GM12865 (cell line): Measurements from ENCODE around the gene ELOA2.

Source experiments
- DNase-seq: peaks from one replicate; pipeline ENCODE4 v3.0.0; 2010; ENCODE audit warnings: low read depth
- H3K4me3 ChIP-seq: 2 replicates; pipeline ENCODE4 v1.5.1; 2011; ENCODE audit warnings: mild to moderate bottlenecking, low read depth, low read length, control low read depth
- TF ChIP-seq, protein P1 (sequence below): IDR thresholded peaks from 2 replicates; pipeline ENCODE4 v1.5.1; 2011; ENCODE audit warnings: low read length, control low read depth, low read depth, inconsistent platforms; ENCODE audit not compliant: insufficient read depth; ENCODE audit errors: missing control alignments

Gene ELOA2, protein sequence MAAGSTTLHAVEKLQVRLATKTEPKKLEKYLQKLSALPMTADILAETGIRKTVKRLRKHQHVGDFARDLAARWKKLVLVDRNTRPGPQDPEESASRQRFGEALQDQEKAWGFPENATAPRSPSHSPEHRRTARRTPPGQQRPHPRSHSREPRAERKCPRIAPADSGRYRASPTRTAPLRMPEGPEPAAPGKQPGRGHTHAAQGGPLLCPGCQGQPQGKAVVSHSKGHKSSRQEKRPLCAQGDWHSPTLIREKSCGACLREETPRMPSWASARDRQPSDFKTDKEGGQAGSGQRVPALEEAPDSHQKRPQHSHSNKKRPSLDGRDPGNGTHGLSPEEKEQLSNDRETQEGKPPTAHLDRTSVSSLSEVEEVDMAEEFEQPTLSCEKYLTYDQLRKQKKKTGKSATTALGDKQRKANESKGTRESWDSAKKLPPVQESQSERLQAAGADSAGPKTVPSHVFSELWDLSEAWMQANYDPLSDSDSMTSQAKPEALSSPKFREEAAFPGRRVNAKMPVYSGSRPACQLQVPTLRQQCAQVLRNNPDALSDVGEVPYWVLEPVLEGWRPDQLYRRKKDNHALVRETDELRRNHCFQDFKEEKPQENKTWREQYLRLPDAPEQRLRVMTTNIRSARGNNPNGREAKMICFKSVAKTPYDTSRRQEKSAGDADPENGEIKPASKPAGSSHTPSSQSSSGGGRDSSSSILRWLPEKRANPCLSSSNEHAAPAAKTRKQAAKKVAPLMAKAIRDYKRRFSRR

DNA sequence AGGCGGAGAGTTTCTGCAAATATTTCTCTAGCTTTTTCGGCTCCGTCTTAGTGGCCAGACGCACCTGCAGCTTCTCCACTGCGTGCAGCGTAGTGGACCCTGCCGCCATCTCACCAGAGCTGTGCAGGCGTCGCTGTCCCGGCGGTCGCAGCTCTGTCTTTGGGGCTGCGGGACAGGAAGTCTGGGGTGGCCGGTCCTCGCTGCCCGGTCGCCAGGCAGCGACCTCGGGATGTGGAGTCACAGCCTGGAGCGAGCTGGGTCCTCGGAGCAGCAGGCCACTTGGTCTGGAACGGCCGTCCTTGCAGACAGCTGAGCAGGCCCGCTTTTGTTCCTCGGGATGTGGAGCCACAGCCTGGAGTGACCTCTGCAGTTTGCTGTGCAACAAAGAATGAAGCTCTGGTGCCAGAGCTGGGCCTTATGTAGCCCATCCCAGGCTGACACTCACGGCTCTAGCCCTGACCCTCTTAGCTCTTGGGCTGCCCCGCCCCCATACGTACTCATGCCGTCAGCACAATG is at the start of gene ELOA2:
TSS of gene ELOA2 (minus strand) at position 466 of the 516 bp plus-strand sequence. CDS start at position 109, 357 bp downstream.
- no peak for DNase-seq
- TF ChIP-seq, protein P1, sequence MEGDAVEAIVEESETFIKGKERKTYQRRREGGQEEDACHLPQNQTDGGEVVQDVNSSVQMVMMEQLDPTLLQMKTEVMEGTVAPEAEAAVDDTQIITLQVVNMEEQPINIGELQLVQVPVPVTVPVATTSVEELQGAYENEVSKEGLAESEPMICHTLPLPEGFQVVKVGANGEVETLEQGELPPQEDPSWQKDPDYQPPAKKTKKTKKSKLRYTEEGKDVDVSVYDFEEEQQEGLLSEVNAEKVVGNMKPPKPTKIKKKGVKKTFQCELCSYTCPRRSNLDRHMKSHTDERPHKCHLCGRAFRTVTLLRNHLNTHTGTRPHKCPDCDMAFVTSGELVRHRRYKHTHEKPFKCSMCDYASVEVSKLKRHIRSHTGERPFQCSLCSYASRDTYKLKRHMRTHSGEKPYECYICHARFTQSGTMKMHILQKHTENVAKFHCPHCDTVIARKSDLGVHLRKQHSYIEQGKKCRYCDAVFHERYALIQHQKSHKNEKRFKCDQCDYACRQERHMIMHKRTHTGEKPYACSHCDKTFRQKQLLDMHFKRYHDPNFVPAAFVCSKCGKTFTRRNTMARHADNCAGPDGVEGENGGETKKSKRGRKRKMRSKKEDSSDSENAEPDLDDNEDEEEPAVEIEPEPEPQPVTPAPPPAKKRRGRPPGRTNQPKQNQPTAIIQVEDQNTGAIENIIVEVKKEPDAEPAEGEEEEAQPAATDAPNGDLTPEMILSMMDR, result no peak
- H3K4me3 ChIP-seq, result no peak within 1 kb of the TSS

DNA sequence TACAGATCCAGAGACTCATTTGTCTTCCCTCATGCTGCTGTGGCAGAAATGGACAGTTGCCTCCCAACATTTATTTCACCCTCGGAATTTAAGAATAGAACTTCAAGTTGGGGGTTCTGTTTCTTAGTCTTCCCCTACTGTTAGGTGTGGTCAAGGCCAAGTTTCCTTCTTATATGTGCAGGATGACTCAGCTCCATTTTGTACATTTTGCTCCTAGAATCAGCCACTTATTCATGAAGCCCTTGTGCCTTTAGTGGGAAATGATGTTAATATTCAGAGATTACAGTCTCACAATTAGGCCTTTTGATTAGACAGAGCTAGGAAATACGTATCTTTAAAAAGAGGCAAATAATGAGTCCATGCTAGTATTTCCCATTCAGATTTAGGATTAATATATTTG is 46.2 kb upstream of the ELOA2 start:
- H3K4me3 ChIP-seq, result no peak overlapping the region
- no peak for DNase-seq
- TF ChIP-seq, protein P1, result no peak

DNA sequence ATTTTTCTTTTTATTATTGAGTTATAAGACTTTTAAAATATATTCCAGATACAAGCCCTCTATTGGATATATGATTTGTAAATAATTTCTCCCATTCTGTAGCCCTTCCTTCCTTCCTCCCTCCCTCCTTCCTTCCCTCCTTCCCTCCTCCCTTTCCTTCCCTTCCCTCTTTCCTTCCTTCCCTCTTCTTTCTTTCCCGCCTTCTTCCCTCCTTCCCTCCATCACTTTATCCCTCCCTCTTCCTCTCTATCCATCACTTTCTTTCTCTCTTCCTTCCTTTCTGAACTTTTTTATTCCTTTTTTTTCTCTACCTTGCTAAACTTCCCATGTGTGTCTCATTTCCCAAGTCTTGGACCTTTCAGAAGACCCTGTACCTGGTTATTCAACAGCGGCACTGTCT is 45.5 kb upstream of the ELOA2 start:
- TF ChIP-seq, protein P1, result no peak
- no peak overlapping the region for H3K4me3 ChIP-seq
- no peak for DNase-seq

DNA sequence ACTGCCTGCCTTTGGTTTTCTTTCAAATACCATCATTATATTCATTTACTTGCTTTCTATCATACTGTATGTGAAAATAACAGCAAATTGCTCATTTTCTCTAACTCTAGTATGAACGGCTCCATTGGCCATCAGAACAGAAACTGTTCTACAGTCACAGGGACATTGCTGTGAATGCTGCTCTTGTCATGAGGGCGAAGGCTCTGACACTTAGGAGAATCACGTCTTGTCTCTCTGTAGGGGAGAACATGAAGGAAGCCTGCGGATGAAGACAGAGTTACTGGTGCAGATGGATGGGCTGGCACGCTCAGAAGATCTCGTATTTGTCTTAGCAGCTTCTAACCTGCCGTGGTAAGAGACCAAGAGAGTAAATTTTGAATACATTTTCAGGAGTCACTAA is 41.7 kb upstream of the ELOA2 start:
- DNase-seq, result no peak
- TF ChIP-seq, protein P1, result no peak
- no peak overlapping the region for H3K4me3 ChIP-seq

DNA sequence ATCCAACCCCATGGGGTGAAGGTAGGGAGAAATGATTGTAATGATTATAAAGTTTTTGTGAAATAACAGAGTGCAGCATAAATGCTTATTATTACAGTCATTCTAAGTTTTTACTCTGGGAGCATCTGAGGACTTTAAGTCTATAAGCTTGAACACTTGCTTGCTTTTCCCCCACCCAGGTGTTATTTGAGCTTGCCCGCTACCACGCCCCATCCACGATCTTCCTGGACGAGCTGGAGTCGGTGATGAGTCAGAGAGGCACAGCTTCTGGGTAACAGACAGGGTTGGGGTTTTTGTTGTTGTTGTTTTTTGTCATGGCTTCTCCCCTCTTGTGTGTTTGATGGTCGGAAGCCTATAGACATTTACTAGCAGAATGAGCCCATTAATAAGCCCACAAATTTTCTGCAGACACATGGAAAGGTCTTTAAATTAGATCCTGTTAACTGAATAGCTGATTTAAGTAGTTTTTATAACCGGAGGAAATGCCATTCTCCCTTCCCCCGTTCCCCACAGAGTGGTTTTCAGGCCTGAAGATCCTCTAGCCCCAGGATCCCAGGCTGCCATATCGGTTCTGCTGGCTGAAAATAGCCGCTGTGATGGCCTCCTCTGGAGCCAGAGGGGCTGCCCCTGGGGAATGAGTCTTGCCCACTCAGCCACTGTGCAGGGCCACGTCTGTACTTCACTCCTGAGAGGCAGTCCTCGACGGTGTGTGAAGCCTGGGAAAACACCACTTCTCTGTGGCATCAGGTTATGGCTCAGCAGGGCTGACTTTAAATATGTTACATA is 39.9 kb upstream of the ELOA2 start:
- no peak for DNase-seq
- H3K4me3 ChIP-seq, result no peak overlapping the region
- TF ChIP-seq, protein P1, result no peak

DNA sequence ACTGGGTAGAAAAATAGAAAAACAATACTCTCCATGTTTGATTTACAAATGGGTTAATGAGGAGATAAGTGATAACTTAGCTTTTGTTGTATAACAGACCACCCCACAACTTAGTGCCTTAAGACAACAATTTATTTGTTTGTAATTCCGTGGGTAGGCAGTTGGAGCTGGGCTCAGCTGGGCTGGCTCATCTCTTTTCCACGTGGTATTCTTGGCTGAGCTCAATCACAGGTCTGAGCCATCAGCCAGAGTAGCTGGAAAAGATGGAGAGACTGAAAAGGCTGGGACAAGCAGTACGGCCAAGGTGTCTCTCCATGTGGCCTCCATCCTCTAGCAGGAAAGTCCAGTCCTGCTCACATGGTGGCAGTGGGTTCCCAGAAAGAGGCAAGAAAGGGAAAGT is 32.2 kb upstream of the ELOA2 start:
- H3K4me3 ChIP-seq, result no peak overlapping the region
- DNase-seq, result no peak
- TF ChIP-seq, protein P1, result no peak
